CD14-positive monocyte (primary cell): ENCODE data around the gene NFE2L2. TPM values are rescaled to one million over a fixed set of nuclear protein-coding genes. Genes with fewer than 3 reads are reported as not detected.

Source experiments
- DNase-seq, 3 donors: peaks; one replicate each; pipeline ENCODE4 v3.0.0-alpha.2; 2011 to 2022
- H2AFZ ChIP-seq: 2 replicates; pipeline ENCODE4 v1.6.0; 2012; ENCODE audit warnings: mild to moderate bottlenecking, low read depth, low read length, inconsistent platforms; ENCODE audit not compliant: insufficient read depth, poor library complexity, severe bottlenecking
- H3K27ac ChIP-seq, 2 donors: 1 replicate in 1 of 2; 2 replicates in 1 of 2; pipeline ENCODE4 v1.5.1; 2012 to 2013; ENCODE audit warnings: low read length in 2 of 2, control low read depth in 1 of 2, inconsistent platforms in 1 of 2, low read depth in 1 of 2, mild to moderate bottlenecking in 1 of 2
- H3K27me3 ChIP-seq, 2 donors: one replicate each; pipeline versions ENCODE4 v1.6.0 to v1.6.1; 2011 to 2013; ENCODE audit warnings: low read length in 2 of 2; ENCODE audit not compliant: control insufficient read depth in 2 of 2, insufficient read depth in 2 of 2
- H3K36me3 ChIP-seq, 2 donors: replicated peaks in 1 of 2; 1 replicate in 1 of 2; 2 replicates in 1 of 2; pipeline versions ENCODE4 v1.5.1 to v1.6.1; 2012 to 2013; ENCODE audit warnings: low read length in 2 of 2, control low read depth in 1 of 2, inconsistent platforms in 1 of 2, mild to moderate bottlenecking in 1 of 2; ENCODE audit not compliant: insufficient read depth in 2 of 2, control insufficient read depth in 1 of 2
- H3K4me1 ChIP-seq, 2 donors: 1 replicate in 1 of 2; 2 replicates in 1 of 2; pipeline versions ENCODE4 v1.5.1 to v1.6.1; 2012 to 2013; ENCODE audit warnings: low read length in 2 of 2, control low read depth in 1 of 2, inconsistent platforms in 1 of 2, mild to moderate bottlenecking in 1 of 2, moderate library complexity in 1 of 2; ENCODE audit not compliant: insufficient read depth in 2 of 2, control insufficient read depth in 1 of 2
- H3K4me2 ChIP-seq: replicated peaks from 2 replicates; pipeline ENCODE3; 2012; ENCODE audit warnings: low read length, moderate library complexity, mild to moderate bottlenecking; ENCODE audit not compliant: poor library complexity, severe bottlenecking; ENCODE audit errors: extremely low read depth
- H3K4me3 ChIP-seq, 3 experiments: fragments of 200-600 bp in 1 of 3; sonication (generic) in 1 of 3; replicated peaks in 1 of 3; 1 replicate in 2 of 3; 2 replicates in 1 of 3; pipeline ENCODE4 v1.5.1; 2011 to 2013; ENCODE audit warnings: low read length in 3 of 3, mild to moderate bottlenecking in 3 of 3, control low read depth in 2 of 3, low read depth in 2 of 3, inconsistent platforms in 1 of 3, moderate library complexity in 1 of 3
- H3K79me2 ChIP-seq: 2 replicates; pipeline ENCODE4 v1.6.0; 2012; ENCODE audit warnings: mild to moderate bottlenecking, control low read depth, inconsistent platforms, low read length, moderate library complexity; ENCODE audit not compliant: insufficient read depth
- H3K9ac ChIP-seq: 2 replicates; pipeline ENCODE4 v1.6.0; 2017; ENCODE audit warnings: low read length, mild to moderate bottlenecking; ENCODE audit not compliant: insufficient read depth, poor library complexity, severe bottlenecking
- H3K9me3 ChIP-seq, 2 donors: replicated peaks in 1 of 2; 1 replicate in 1 of 2; 2 replicates in 1 of 2; pipeline versions ENCODE4 v1.5.1 to v1.6.1; 2012 to 2013; ENCODE audit warnings: low read length in 2 of 2, control low read depth in 1 of 2; ENCODE audit not compliant: control insufficient read depth in 1 of 2, insufficient read depth in 1 of 2
- H4K20me1 ChIP-seq: 2 replicates; pipeline ENCODE4 v1.6.0; 2012; ENCODE audit warnings: mild to moderate bottlenecking, low read length, control low read depth, moderate library complexity; ENCODE audit not compliant: insufficient read depth
- H3K27ac Mint-ChIP-seq, 7 donors: one replicate each; pipeline ENCODE4 v1.8.0; 2020; ENCODE audit warnings: mild to moderate bottlenecking in 7 of 7, mixed read lengths in 7 of 7, moderate library complexity in 6 of 7, inconsistent platforms in 2 of 7
- H3K27me3 Mint-ChIP-seq, 3 donors: one replicate each; pipeline ENCODE4 v1.8.0; 2021 to 2022; ENCODE audit warnings: low read depth in 3 of 3, mild to moderate bottlenecking in 3 of 3, mixed read lengths in 3 of 3, moderate library complexity in 3 of 3, inconsistent platforms in 1 of 3
- H3K36me3 Mint-ChIP-seq, 2 donors: one replicate each; pipeline ENCODE4 v1.8.0; 2020; ENCODE audit warnings: mixed read lengths in 2 of 2, inconsistent platforms in 1 of 2, mild to moderate bottlenecking in 1 of 2
- H3K4me1 Mint-ChIP-seq: one replicate; pipeline ENCODE4 v1.8.0; 2020; ENCODE audit warnings: mild to moderate bottlenecking, mixed read lengths
- H3K4me3 Mint-ChIP-seq, 2 donors: one replicate each; pipeline ENCODE4 v1.8.0; 2020; ENCODE audit warnings: mild to moderate bottlenecking in 2 of 2, mixed read lengths in 2 of 2, moderate library complexity in 1 of 2
- H3K9me3 Mint-ChIP-seq, 7 donors: one replicate each; pipeline ENCODE4 v1.8.0; 2020 to 2022; ENCODE audit warnings: mixed read lengths in 7 of 7, mild to moderate bottlenecking in 6 of 7, moderate library complexity in 6 of 7, inconsistent platforms in 2 of 7
- CTCF ChIP-seq: fragments of 200-600 bp; IDR thresholded peaks from one replicate; pipeline ENCODE4 v1.8.0; 2022; ENCODE audit warnings: antibody characterized with exemption, mild to moderate bottlenecking
- WGBS: methylation state at CpG from one replicate; pipeline ENCODE4 v1.1.5; 2013; ENCODE audit warnings: missing lambda C conversion rate; ENCODE audit not compliant: insufficient coverage; 5-methylcytosine and 5-hydroxymethylcytosine counted together
- intact Hi-C, 2 donors: fragments of 100-400 bp; cut with micrococcal nuclease; formaldehyde crosslinking; loops; one replicate each; pipeline versions ENCODE4 v1.15.0 to v1.15.1; 2023
- polyA plus RNA-seq, 3 donors: library from polyadenylated mRNA; depleted of rRNA in 1 of 3; unstranded in 2 of 3; stranded (reverse) in 1 of 3; fragments of 300-500 nt in 2 of 3; fragments of >200 nt in 1 of 3; fragmentation: Illumina TruSeq in 2 of 3; gene quantifications; 1 replicate in 2 of 3; 2 replicates in 1 of 3; pipeline ENCODE4 v1.2.3, GENCODE V29; 2012 to 2021

The NFE2L2 gene
- polyA plus RNA-seq, 3 donors: 38.7 to 51.6 (median 46.6) TPM

DNA sequence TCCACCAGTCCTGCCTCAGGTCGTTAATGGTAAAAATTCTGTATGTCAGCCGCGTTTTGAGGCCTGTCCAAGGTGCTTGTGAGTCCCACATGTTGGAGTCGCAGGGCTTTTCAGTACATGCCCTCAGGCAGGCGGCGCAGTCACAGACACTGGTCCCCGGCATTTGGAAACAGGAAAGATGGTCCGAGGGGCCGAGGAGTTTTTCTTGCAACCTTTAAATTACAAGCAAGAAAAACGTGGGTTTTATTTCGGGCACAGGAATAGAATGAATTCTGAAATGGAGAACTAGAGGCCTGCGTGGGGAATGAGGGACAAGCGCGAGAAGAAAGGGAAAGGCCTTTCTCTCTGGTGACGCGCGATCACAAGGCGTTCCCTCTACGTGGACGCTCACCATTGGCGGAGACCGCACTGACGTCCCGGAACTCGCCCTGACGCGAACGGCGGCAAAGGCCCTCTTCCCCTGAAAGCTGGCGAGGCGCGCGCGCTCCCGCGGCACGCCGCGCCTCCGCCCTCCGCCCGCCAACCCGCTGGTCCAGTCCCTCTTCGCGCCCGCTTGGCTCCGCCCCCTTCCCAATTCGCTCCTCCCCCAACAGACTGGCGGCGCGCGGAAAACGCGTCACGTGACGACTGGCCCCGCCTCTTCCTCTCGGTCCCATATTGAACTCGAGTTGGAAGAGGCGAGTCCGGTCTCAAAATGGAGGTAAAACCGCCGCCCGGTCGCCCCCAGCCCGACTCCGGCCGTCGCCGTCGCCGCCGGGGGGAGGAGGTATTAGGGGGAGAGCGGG is 52.2 kb downstream of the NFE2L2 start, which contains the start of gene HNRNPA3:
Gene HNRNPA3, plus strand, starts transcription at position 689 of the 785 bp plus-strand sequence. Its CDS starts 6 bp downstream, at position 695.
- peak within 1 kb of the TSS; percentile 90 for H3K4me2 ChIP-seq
- H3K4me1 ChIP-seq: peaks cover 22 to 28% of the 10 kb centered on the region in 2 donors
- no peaks in the 10 kb centered on the region for H3K27me3 Mint-ChIP-seq
- DNase-seq: peak; percentile 98 to 100 (median 100)
- H3K79me2 ChIP-seq: peaks cover 58% of the 10 kb centered on the region
- TF ChIP-seq CTCF: no peak
- no peaks in the 10 kb centered on the region for H3K27me3 ChIP-seq
- peaks cover 41% of the 10 kb centered on the region for H4K20me1 ChIP-seq
- peaks cover 28 to 32% of the 10 kb centered on the region in 2 donors for H3K36me3 Mint-ChIP-seq
- H3K27ac Mint-ChIP-seq: peak within 1 kb of the TSS; percentile 99 to 100 (median 100)
- intact Hi-C loops: loop anchor here in 1 of 2 donors (2.0 to 5.0 kb wide), 2 partner anchors 45 to 53 kb away; partner anchors contain the start of gene NFE2L2
- H3K36me3 ChIP-seq: peaks cover 20 to 27% of the 10 kb centered on the region in 2 donors
- peak within 1 kb of the TSS; percentile 88 to 94 for H3K4me3 Mint-ChIP-seq
- peak within 1 kb of the TSS; percentile 99 to 100 for H3K27ac ChIP-seq
- H3K9me3 Mint-ChIP-seq: peaks cover 0 to 3% (median 0%) of the 10 kb centered on the region in 7 donors
- H2AFZ ChIP-seq: no peak within 1 kb of the TSS
- H3K4me3 ChIP-seq: peak within 1 kb of the TSS; percentile 64 to 100 (median 96)
- H3K9ac ChIP-seq: peak within 1 kb of the TSS; percentile 98
- peaks cover 38% of the 10 kb centered on the region for H3K4me1 Mint-ChIP-seq
- H3K9me3 ChIP-seq: no peaks in the 10 kb centered on the region
- WGBS: under 1% methylated on average over 55 of the region's 74 CpGs

- H3K27ac ChIP-seq: peak overlapping the region; percentile 99 to 100
- H3K4me2 ChIP-seq: peak overlapping the region; percentile 67
- WGBS: 0% methylated on average over 4 of the region's 6 CpGs
- H3K36me3 ChIP-seq: peaks cover 14 to 21% of the 10 kb centered on the region in 2 donors
- Mint-ChIP-seq H3K36me3 (peaks cover 22 to 25% of the 10 kb centered on the region in 2 donors), H3K4me1 (peaks cover 37% of the 10 kb centered on the region), H3K27me3 (no peaks in the 10 kb centered on the region), H3K9me3 (peaks cover 0 to 3% (median 0%) of the 10 kb centered on the region in 7 donors), H3K27ac (peak overlapping the region; percentile 99 to 100 (median 100)), H3K4me3 (peak overlapping the region; percentile 88 to 94)
- H3K4me1 ChIP-seq: peaks cover 22 to 28% of the 10 kb centered on the region in 2 donors
- intact Hi-C loops: loop anchor here in 1 of 2 donors (2.0 to 5.0 kb wide), 2 partner anchors 44 to 53 kb away; partner anchors contain the start of gene NFE2L2
- peaks cover 51% of the 10 kb centered on the region for H3K79me2 ChIP-seq
- peak overlapping the region; percentile 52 to 96 (median 59) for H3K4me3 ChIP-seq
- H3K9ac ChIP-seq: peak overlapping the region; percentile 98
- TF ChIP-seq CTCF: no peak
- peaks cover 35% of the 10 kb centered on the region for H4K20me1 ChIP-seq
- H2AFZ ChIP-seq: peak overlapping the region; percentile 8
- peak in 1 of 3 donors; percentile 55 for DNase-seq
- no peaks in the 10 kb centered on the region for H3K9me3 ChIP-seq
- no peaks in the 10 kb centered on the region for H3K27me3 ChIP-seq
These were observed 52.9 kb downstream of the NFE2L2 start for GRCh38 chr2:177211576-177212105.
